AG09319 (cell line): Measurements from ENCODE around the gene TXNRD1.

Experiments
- DNase-seq: peaks from one replicate; pipeline ENCODE4 v3.0.0-alpha.2; 2010; ENCODE audit warnings: low read depth; ENCODE audit errors: extremely low read depth
- TF ChIP-seq, protein P1 (sequence below): IDR thresholded peaks from 2 replicates; pipeline ENCODE4 v1.5.1; 2011; ENCODE audit warnings: low read depth, mild to moderate bottlenecking, inconsistent platforms, low read length, moderate library complexity

TXNRD1 gene

DNA sequence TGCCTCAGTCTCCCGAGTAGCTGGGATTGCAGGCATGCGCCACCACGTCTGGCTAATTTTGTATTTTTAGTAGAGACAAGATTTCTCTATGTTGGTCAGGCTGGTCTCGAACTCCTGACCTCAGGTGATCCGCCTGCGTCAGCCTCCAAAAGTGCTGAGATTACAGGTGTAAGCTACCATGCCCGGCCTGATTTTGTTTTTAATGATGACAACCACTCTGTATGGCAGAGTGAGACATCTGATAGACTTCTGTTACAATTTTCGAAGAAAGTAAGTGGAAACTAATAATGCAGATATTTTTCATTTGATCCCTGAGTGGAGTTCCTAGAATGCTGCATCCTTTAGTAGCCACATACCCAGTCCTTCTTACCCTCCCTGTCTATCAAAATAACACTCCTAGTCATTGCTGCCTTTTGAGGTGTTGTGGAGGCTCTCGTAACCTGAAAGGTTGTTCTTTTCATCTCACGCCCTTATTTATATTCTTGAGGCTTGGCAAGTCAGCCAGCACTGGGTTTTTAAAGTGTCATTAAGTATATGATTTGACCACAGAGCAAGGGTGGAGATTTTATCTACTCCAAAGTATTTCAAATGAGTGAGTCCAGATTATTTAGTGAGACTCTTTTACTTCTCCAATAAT lies 82.0 kb downstream of the TXNRD1 start:
- no peak for DNase-seq
- TF ChIP-seq, protein P1, sequence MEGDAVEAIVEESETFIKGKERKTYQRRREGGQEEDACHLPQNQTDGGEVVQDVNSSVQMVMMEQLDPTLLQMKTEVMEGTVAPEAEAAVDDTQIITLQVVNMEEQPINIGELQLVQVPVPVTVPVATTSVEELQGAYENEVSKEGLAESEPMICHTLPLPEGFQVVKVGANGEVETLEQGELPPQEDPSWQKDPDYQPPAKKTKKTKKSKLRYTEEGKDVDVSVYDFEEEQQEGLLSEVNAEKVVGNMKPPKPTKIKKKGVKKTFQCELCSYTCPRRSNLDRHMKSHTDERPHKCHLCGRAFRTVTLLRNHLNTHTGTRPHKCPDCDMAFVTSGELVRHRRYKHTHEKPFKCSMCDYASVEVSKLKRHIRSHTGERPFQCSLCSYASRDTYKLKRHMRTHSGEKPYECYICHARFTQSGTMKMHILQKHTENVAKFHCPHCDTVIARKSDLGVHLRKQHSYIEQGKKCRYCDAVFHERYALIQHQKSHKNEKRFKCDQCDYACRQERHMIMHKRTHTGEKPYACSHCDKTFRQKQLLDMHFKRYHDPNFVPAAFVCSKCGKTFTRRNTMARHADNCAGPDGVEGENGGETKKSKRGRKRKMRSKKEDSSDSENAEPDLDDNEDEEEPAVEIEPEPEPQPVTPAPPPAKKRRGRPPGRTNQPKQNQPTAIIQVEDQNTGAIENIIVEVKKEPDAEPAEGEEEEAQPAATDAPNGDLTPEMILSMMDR = no peak

- TF ChIP-seq, protein P1 = no peak
- no peak for DNase-seq
Observed at GRCh38 chr12:104299842-104300481, 84.4 kb downstream of the TXNRD1 start.

GRCh38 chr12:104303538-104304151 lies 88.1 kb downstream of the TXNRD1 start, which contains the start of gene EID3:
TSS of gene EID3 (plus strand) at chr12:104303739. CDS start at chr12:104303935, 196 bp downstream.
- TF ChIP-seq, protein P1 = no peak
- DNase-seq = peak; percentile 54

DNA sequence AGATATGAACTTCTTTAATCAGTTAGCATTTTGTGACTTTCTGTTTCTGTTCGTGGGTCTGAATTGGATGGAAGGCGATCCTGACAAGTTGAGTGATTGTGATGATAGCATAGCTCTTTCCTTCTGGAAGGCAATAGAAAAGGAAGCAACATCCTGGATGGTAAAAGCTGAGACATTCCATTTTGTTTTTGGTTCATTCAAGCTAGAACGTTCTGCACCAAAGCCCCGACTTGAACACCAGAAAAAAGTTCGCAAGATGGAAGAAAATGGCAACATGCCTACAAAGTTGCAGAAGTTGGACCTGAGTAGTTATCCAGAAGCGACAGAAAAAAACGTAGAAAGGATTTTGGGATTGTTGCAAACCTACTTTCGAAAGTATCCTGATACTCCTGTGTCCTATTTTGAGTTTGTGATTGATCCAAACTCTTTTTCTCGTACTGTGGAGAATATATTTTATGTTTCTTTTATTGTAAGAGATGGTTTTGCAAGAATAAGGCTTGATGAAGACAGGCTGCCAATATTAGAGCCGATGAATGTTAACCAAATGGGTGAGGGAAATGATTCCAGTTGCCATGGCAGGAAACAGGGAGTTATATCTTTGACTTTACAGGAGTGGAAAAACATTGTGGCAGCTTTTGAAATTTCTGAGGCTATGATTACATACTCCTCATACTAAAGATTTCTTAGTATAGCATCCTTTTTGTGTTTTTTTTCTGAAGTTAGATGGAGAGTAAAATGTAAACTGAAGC lies 88.9 kb downstream of the TXNRD1 start:
- TF ChIP-seq, protein P1 = no peak
- DNase-seq = no peak

GRCh38 chr12:104305349-104305748 lies 89.8 kb downstream of the TXNRD1 start:
- DNase-seq = no peak
- TF ChIP-seq, protein P1 = no peak

GRCh38 chr12:104306376-104306775 lies 90.8 kb downstream of the TXNRD1 start:
- DNase-seq = no peak
- TF ChIP-seq, protein P1 = no peak
